Caco-2 (cell line): ENCODE measurements around the gene CHKA. TPM values are rescaled to one million over a fixed set of nuclear protein-coding genes. Genes with fewer than 3 reads are reported as not detected.

Experiments
- BruUV-seq: library from RNA; stranded (reverse); fragments of 400-500 nt; replicated peaks from 2 replicates; lab custom pipeline; 2021; lab: Mats Ljungman, UMichigan
- CTCF ChIA-PET: fragments of 300-600 bp; sonication (Branson Sonifier 250); formaldehyde crosslinking; loops from one replicate; lab custom pipeline; 2022; ENCODE audit warnings: antibody characterized with exemption; lab: Charles Lee
- POLR2A ChIA-PET: fragments of 300-600 bp; sonication (Branson Sonifier 250); formaldehyde crosslinking; loops from one replicate; lab custom pipeline; 2022; ENCODE audit warnings: antibody characterized with exemption; lab: Charles Lee
- DNase-seq, 2 experiments: peaks; one replicate each; pipeline versions ENCODE4 v3.0.0 to v3.0.0-alpha.2; 2020 to 2022
- H3K27me3 ChIP-seq: replicated peaks from 2 replicates; pipeline ENCODE4 v1.6.0; 2011; ENCODE audit warnings: low read length; ENCODE audit not compliant: control insufficient read depth, insufficient read depth
- H3K36me3 ChIP-seq: 2 replicates; pipeline ENCODE4 v1.5.1; 2011; ENCODE audit warnings: low read length; ENCODE audit not compliant: control insufficient read depth, insufficient read depth
- H3K4me1 ChIP-seq: fragments of 250-450 bp; sonication (Bioruptor Pico); 2 replicates; pipeline ENCODE4 v1.5.1; 2020; ENCODE audit warnings: mild to moderate bottlenecking
- H3K4me3 ChIP-seq: 2 replicates; pipeline ENCODE4 v1.5.1; 2011; ENCODE audit warnings: low read depth, mild to moderate bottlenecking, control low read depth, low read length
- H3K9me3 ChIP-seq: fragments of 250-450 bp; sonication (Bioruptor Pico); 2 replicates; pipeline ENCODE4 v1.5.1; 2020; ENCODE audit warnings: mild to moderate bottlenecking, moderate library complexity
- H3K27ac Mint-ChIP-seq: one replicate; pipeline ENCODE4 v1.8.0; 2022; ENCODE audit warnings: mixed read lengths; ENCODE audit not compliant: unreplicated experiment
- H3K27me3 Mint-ChIP-seq: one replicate; pipeline ENCODE4 v1.8.0; 2022; ENCODE audit warnings: mixed read lengths; ENCODE audit not compliant: insufficient read depth, unreplicated experiment
- H3K36me3 Mint-ChIP-seq: one replicate; pipeline ENCODE4 v1.8.0; 2022; ENCODE audit warnings: mild to moderate bottlenecking, mixed read lengths; ENCODE audit not compliant: insufficient read depth, unreplicated experiment
- H3K4me1 Mint-ChIP-seq: one replicate; pipeline ENCODE4 v1.8.0; 2022; ENCODE audit warnings: low read depth, mixed read lengths; ENCODE audit not compliant: unreplicated experiment
- H3K4me3 Mint-ChIP-seq: one replicate; pipeline ENCODE4 v1.8.0; 2022; ENCODE audit warnings: mild to moderate bottlenecking, moderate library complexity, mixed read lengths; ENCODE audit not compliant: unreplicated experiment
- H3K9me3 Mint-ChIP-seq: one replicate; pipeline ENCODE4 v1.8.0; 2022; ENCODE audit warnings: mixed read lengths; ENCODE audit not compliant: unreplicated experiment
- CTCF ChIP-seq, 2 experiments: fragments of 200-600 bp in 1 of 2; IDR thresholded peaks; 1 replicate in 1 of 2; 2 replicates in 1 of 2; pipeline versions ENCODE4 v1.5.1 to v1.8.0; 2011 to 2022; ENCODE audit warnings: antibody characterized with exemption in 1 of 2, control low read depth in 1 of 2, inconsistent platforms in 1 of 2, low read depth in 1 of 2, low read length in 1 of 2, mild to moderate bottlenecking in 1 of 2, moderate library complexity in 1 of 2; ENCODE audit not compliant: insufficient read depth in 1 of 2, severe bottlenecking in 1 of 2, unreplicated experiment in 1 of 2
- intact Hi-C: fragments of 100-400 bp; cut with micrococcal nuclease; formaldehyde crosslinking; loops from one replicate; pipeline ENCODE4 v1.10.0; 2022; ENCODE audit not compliant: unreplicated experiment
- total RNA-seq: library from RNA; stranded (reverse); gene quantifications from 2 replicates; pipeline ENCODE4 v1.2.3, GENCODE V29; 2022

CHKA gene
- total RNA-seq, 1 experiment from 2014 or later, result 169 TPM

DNA sequence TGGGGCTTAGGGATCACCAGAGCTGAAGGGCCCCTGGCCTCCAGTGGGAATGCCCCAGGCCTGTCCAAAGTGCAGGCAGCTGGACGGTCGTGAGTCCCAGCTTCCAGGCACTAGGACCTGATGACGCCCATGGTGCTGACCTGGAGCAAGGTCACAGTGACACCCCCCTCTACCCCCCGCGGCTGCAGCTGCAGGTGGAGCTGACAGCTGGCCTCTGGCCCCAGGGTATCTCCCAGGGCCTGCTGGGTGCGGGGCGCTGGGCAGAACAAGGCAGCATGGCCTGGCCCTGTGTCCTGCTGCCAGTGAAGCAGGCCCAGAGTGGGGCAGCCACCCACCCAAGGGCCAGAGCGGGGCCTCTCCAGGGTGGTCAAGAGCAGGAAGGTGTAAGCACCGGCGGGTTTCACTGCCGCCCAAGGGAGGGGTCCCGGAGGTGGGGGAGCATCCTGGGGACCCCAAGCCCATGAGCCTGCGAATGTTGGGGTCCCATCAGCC lies 82.9 kb downstream of the CHKA start:
- Histone ChIP-seq H3K4me3 (no peak overlapping the region), H3K4me1 (peaks cover 37% of the 10 kb centered on the region), H3K27me3 (no peaks in the 10 kb centered on the region), H3K36me3 (peaks cover 2% of the 10 kb centered on the region; the same call in 1 of the 2 replicates), H3K9me3 (no peaks in the 10 kb centered on the region)
- Mint-ChIP-seq H3K9me3 (no peaks in the 10 kb centered on the region), H3K4me1 (peaks cover 22% of the 10 kb centered on the region), H3K4me3 (no peak overlapping the region), H3K36me3 (peaks cover 52% of the 10 kb centered on the region), H3K27me3 (no peaks in the 10 kb centered on the region), H3K27ac (peak overlapping the region; percentile 39)
- BruUV-seq, result no TSS peak
- POLR2A ChIA-PET, result interaction anchor here (0.6 kb wide), 1 partner anchor 112 kb away, joined by 11 read pairs; no protein-coding TSS in a partner anchor
- TF ChIP-seq CTCF (IDR thresholded peaks at IDR 0.05; ENCODE audit: insufficient read depth in 1 of 2, low read depth in 1 of 2, low read length in 1 of 2, severe bottlenecking in 1 of 2, unreplicated experiment in 1 of 2), result no peak
- CTCF ChIA-PET, result interaction anchor here (1.1 kb wide), 1 partner anchor 13 kb away, joined by 3 read pairs; no protein-coding TSS in a partner anchor
- DNase-seq, result peak; percentile 90 to 96
- intact Hi-C loops, result no loop called here

DNA sequence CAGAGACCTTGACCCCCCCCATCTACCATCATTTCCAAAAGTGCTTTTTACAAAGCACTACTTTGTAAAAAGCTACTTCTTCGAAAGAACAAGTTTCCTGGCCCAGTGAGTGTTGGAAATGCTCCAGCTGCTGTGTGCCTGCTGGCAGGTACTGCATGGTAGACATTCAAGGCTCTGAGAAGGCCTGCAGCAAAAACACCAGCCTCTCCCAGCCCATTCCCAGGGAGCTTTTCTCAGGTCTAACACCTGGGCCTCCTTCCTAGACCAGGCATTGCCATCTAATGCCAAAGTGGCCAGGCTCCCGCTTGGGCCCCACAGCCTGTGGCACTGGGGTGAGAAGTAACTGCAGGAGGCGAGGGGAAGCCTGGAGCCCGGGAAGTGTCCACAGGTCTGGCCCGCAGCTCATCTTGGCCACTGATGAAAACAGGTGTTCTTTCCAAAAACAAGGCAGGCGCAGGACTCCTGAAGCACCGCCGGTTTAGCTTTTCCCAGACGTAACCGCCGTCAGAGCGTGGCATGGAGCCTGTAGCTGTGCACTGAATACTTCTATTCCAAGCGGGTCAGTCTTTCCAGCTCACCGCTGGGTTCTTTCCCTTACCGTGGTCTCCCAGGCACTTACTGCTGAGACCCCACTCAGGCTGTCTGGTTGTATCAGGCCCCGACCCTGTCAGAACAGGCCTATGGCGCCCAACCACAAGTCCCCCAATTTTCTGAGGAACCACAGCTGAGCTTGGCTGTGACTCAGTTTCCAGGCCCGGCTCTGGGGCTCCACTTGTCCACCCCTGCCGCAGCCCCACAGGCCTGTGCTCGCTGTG lies 83.6 kb downstream of the CHKA start:
- Histone ChIP-seq H3K4me3 (no peak overlapping the region), H3K36me3 (peaks cover 4% of the 10 kb centered on the region), H3K4me1 (peaks cover 34% of the 10 kb centered on the region), H3K9me3 (no peaks in the 10 kb centered on the region), H3K27me3 (no peaks in the 10 kb centered on the region)
- POLR2A ChIA-PET, result interaction anchor here (0.6 to 1.0 kb wide), 4 partner anchors 9 to 1571 kb away, joined by 4 to 11 read pairs (median 7); partner anchors contain the start of gene PELI3
- H3K4me1 Mint-ChIP-seq, result peaks cover 22% of the 10 kb centered on the region
- no peak overlapping the region for H3K4me3 Mint-ChIP-seq
- CTCF ChIA-PET, result interaction anchor here (0.5 to 1.1 kb wide), 4 partner anchors 12 to 1870 kb away, joined by 3 to 4 read pairs (median 3); no protein-coding TSS in a partner anchor
- TF ChIP-seq CTCF (IDR thresholded peaks at IDR 0.05; ENCODE audit: insufficient read depth in 1 of 2, low read depth in 1 of 2, low read length in 1 of 2, severe bottlenecking in 1 of 2, unreplicated experiment in 1 of 2), result no peak
- no TSS peak for BruUV-seq
- intact Hi-C loops, result no loop called here
- peak overlapping the region; percentile 39 for H3K27ac Mint-ChIP-seq
- DNase-seq, result no peak
- no peaks in the 10 kb centered on the region for H3K27me3 Mint-ChIP-seq
- peaks cover 52% of the 10 kb centered on the region for H3K36me3 Mint-ChIP-seq
- no peaks in the 10 kb centered on the region for H3K9me3 Mint-ChIP-seq

DNA sequence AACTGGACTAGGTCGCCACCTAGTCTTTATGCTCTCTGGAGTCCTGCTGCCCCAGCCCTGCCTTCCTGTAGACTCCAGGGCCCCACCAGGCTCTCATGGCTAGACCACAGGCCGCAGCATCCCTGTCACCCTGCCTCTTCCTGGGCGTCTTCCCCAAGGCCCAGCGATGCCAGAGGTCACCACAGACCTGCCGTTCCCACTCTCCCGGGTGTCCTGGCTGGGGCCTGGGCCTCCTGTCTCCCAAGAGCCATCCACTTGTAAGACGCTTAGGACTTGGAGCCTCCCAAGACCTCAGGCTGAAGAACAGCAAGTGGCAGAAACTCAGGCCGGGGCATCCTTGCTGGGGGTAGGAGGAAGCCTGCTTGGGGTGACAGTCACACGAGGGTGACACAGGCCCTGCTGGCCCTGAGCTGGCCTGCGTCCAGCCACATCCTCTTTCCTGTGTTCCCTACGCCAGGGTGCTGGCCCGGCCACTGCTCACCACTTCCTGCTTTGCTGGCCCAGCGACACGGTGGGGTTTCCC lies 84.4 kb downstream of the CHKA start:
- Histone ChIP-seq H3K27me3 (no peaks in the 10 kb centered on the region), H3K4me3 (no peak overlapping the region), H3K9me3 (no peaks in the 10 kb centered on the region), H3K4me1 (peaks cover 36% of the 10 kb centered on the region), H3K36me3 (peaks cover 4% of the 10 kb centered on the region)
- intact Hi-C loops, result no loop called here
- no peaks in the 10 kb centered on the region for H3K9me3 Mint-ChIP-seq
- H3K27me3 Mint-ChIP-seq, result no peaks in the 10 kb centered on the region
- CTCF ChIA-PET, result interaction anchor here (0.6 to 0.7 kb wide), 2 partner anchors 16 to 1871 kb away, joined by 3 read pairs; no protein-coding TSS in a partner anchor
- H3K27ac Mint-ChIP-seq, result no peak overlapping the region
- no peak for TF ChIP-seq CTCF (IDR thresholded peaks at IDR 0.05; ENCODE audit: insufficient read depth in 1 of 2, low read depth in 1 of 2, low read length in 1 of 2, severe bottlenecking in 1 of 2, unreplicated experiment in 1 of 2)
- POLR2A ChIA-PET, result interaction anchor here (1.0 kb wide), 1 partner anchor 10 kb away, joined by 4 read pairs; no protein-coding TSS in a partner anchor
- peaks cover 52% of the 10 kb centered on the region for H3K36me3 Mint-ChIP-seq
- BruUV-seq, result no TSS peak
- H3K4me1 Mint-ChIP-seq, result peaks cover 23% of the 10 kb centered on the region
- no peak for DNase-seq
- H3K4me3 Mint-ChIP-seq, result no peak overlapping the region
